CD4-positive, alpha-beta memory T cell (primary cell): ENCODE measurements around the gene AGRP. TPM values are rescaled to one million over a fixed set of nuclear protein-coding genes. Genes with fewer than 3 reads are reported as not detected.
"Not testable (repeated sequence)": the region's sequence is repeated elsewhere in the genome, so short reads cannot be mapped to it uniquely, and the experiment has no call there.

Experiments
- CTCF ChIA-PET: fragments of 350-600 bp; sonication (Branson Sonifier 250); formaldehyde crosslinking; loops from one replicate; lab custom pipeline; 2021; ENCODE audit warnings: inconsistent platforms; ENCODE audit not compliant: partially characterized antibody; lab: Charles Lee
- POLR2A ChIA-PET: fragments of 350-600 bp; sonication (Branson Sonifier 250); formaldehyde crosslinking; loops from one replicate; lab custom pipeline; 2021; ENCODE audit not compliant: partially characterized antibody; lab: Charles Lee
- DNase-seq, 5 donors: peaks; one replicate each; pipeline versions ENCODE4 v3.0.0 to v3.0.0-alpha.2; 2020 to 2022; ENCODE audit warnings: mixed read lengths in 1 of 5
- H3K27ac ChIP-seq: one replicate; pipeline ENCODE4 v1.7.0; 2013; ENCODE audit warnings: low read depth, low read length
- H3K27me3 ChIP-seq: 2 replicates; pipeline ENCODE4 v1.7.0; 2013; ENCODE audit warnings: mild to moderate bottlenecking, low read length, moderate library complexity; ENCODE audit not compliant: insufficient read depth
- H3K36me3 ChIP-seq: 2 replicates; pipeline ENCODE4 v1.7.0; 2013; ENCODE audit warnings: mild to moderate bottlenecking, low read length, moderate library complexity; ENCODE audit not compliant: insufficient read depth
- H3K4me1 ChIP-seq: 2 replicates; pipeline ENCODE4 v1.7.0; 2013; ENCODE audit warnings: mild to moderate bottlenecking, low read length, moderate library complexity; ENCODE audit not compliant: insufficient read depth
- H3K4me3 ChIP-seq, 2 donors: one replicate each; pipeline ENCODE4 v1.7.0; 2013; ENCODE audit warnings: low read length in 2 of 2, mild to moderate bottlenecking in 1 of 2
- H3K9me3 ChIP-seq, 2 donors: one replicate each; pipeline ENCODE4 v1.7.0; 2013; ENCODE audit warnings: low read length in 2 of 2, control low read depth in 1 of 2; ENCODE audit not compliant: control insufficient read depth in 1 of 2
- H3K27ac Mint-ChIP-seq, 7 donors: one replicate each; pipeline ENCODE4 v1.8.0; 2020 to 2021; ENCODE audit warnings: mixed read lengths in 7 of 7, mild to moderate bottlenecking in 6 of 7, inconsistent platforms in 3 of 7, moderate library complexity in 3 of 7
- H3K27me3 Mint-ChIP-seq, 2 donors: one replicate each; pipeline ENCODE4 v1.8.0; 2020 to 2021; ENCODE audit warnings: mixed read lengths in 2 of 2
- H3K36me3 Mint-ChIP-seq, 2 donors: one replicate each; pipeline ENCODE4 v1.8.0; 2020 to 2021; ENCODE audit warnings: mixed read lengths in 2 of 2, inconsistent platforms in 1 of 2, mild to moderate bottlenecking in 1 of 2
- H3K4me1 Mint-ChIP-seq, 4 donors: one replicate each; pipeline ENCODE4 v1.8.0; 2020 to 2021; ENCODE audit warnings: mixed read lengths in 4 of 4, mild to moderate bottlenecking in 1 of 4
- H3K4me3 Mint-ChIP-seq, 8 donors: one replicate each; pipeline ENCODE4 v1.8.0; 2020 to 2021; ENCODE audit warnings: mixed read lengths in 8 of 8, mild to moderate bottlenecking in 7 of 8, moderate library complexity in 6 of 8, inconsistent platforms in 3 of 8
- H3K9me3 Mint-ChIP-seq, 8 donors: one replicate each; pipeline ENCODE4 v1.8.0; 2020 to 2021; ENCODE audit warnings: mixed read lengths in 8 of 8, mild to moderate bottlenecking in 5 of 8, inconsistent platforms in 3 of 8, moderate library complexity in 1 of 8
- intact Hi-C: fragments of 100-400 bp; cut with micrococcal nuclease; formaldehyde crosslinking; loops from one replicate; pipeline ENCODE4 v1.15.1; 2023
- polyA plus RNA-seq, 2 donors: library from polyadenylated mRNA; unstranded; fragments of 300-500 nt; fragmentation: Illumina TruSeq; gene quantifications; one replicate each; pipeline ENCODE4 v1.2.3, GENCODE V29; 2021
- total RNA-seq, 2 experiments: library from RNA; stranded (reverse); gene quantifications; one replicate each; pipeline ENCODE4 v1.2.3, GENCODE V29; 2021

The AGRP gene
- total and polyA plus RNA-seq, 4 experiments from 2014 or later = not detected

- peak; percentile 42 to 62 (median 48) for DNase-seq
Observed at GRCh38 chr16:67504031-67505021, 21.0 kb upstream of the AGRP start.

GRCh38 chr16:67499106-67499505, 15.8 kb upstream of the AGRP start:
- Histone ChIP-seq H3K36me3 (no peaks in the 10 kb centered on the region), H3K9me3 (no peaks in the 10 kb centered on the region), H3K4me3 (no peak overlapping the region), H3K27ac (no peak overlapping the region), H3K27me3 (no peaks in the 10 kb centered on the region), H3K4me1 (peaks cover 15% of the 10 kb centered on the region)
- Mint-ChIP-seq H3K36me3 (peaks cover 4 to 13% of the 10 kb centered on the region in 2 donors), H3K9me3 (no peaks in the 10 kb centered on the region), H3K4me1 (peaks cover 9 to 25% (median 20%) of the 10 kb centered on the region in 4 donors), H3K4me3 (no peak overlapping the region), H3K27ac (peak overlapping the region in 3 of 7 donors; percentile 29 to 67 (median 53)), H3K27me3 (no peaks in the 10 kb centered on the region)
- ChIA-PET POLR2A (no interaction called here), CTCF (interaction anchor here (1.3 to 25.6 kb wide), 2 partner anchors 10 to 18 kb away, joined by 3 to 712 read pairs; no protein-coding TSS in a partner anchor)
- no peak for DNase-seq
- intact Hi-C loops = no loop called here

More at GRCh38 chr16:67504031-67505021, 21.0 kb upstream of the AGRP start:
- CTCF ChIA-PET = interaction anchor here (1.4 to 3.1 kb wide), 6 partner anchors 10 to 43 kb away, joined by 3 to 18 read pairs (median 10); partner anchors contain the start of gene ATP6V0D1
- H3K36me3 ChIP-seq = no peaks in the 10 kb centered on the region
- peak overlapping the region; percentile 48 for H3K27ac ChIP-seq
- no peak overlapping the region for H3K4me3 ChIP-seq
- POLR2A ChIA-PET = interaction anchor here (1.1 to 2.1 kb wide), 4 partner anchors 9 to 23 kb away, joined by 3 to 11 read pairs (median 6); partner anchors contain the start of gene ATP6V0D1
- H3K27me3 Mint-ChIP-seq = no peaks in the 10 kb centered on the region
- H3K27ac Mint-ChIP-seq = peak overlapping the region; percentile 78 to 98 (median 97)
- intact Hi-C loops = no loop called here
- peaks cover 35 to 61% (median 47%) of the 10 kb centered on the region in 4 donors for H3K4me1 Mint-ChIP-seq
- no peaks in the 10 kb centered on the region for H3K27me3 ChIP-seq
- H3K9me3 Mint-ChIP-seq = no peaks in the 10 kb centered on the region
- peaks cover 2 to 10% of the 10 kb centered on the region in 2 donors for H3K36me3 Mint-ChIP-seq
- H3K4me3 Mint-ChIP-seq = peak overlapping the region in 7 of 8 donors; percentile 50 to 86 (median 78)
- H3K4me1 ChIP-seq = peaks cover 56% of the 10 kb centered on the region
- H3K9me3 ChIP-seq = no peaks in the 10 kb centered on the region

DNA sequence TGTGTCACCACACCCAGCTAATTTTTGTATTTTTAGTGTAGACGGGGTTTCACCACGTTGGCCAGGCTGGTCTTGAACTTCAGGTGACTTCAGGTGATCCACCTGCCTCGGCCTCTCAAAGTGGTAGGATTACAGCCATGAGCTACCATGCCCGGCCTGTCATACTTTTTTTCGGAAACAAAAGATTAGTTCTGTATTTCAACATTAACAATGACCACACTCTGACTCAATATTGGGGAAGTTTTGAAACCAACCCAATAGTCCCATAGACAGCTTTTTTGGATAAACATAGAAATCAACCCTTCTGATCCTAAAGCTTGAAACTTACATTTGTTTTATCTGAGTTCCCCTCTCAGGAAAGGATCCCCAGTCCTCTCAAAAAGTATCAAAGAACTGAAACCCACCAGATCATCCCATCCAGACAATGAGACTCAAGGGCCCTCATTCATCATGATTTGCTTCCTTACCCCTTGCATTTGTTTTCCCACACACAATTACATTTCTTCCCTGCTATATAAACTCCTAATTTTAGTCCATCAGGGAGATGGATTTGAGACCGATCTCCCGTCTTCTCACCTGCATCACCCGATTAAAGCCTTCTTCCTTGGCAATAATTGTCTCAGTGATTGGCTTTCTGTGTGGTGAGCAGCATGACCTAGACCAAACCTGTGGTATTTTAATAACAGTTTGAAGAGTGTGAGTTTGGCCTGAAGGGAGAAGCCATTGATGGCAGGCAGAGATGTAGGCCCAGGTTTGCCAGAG, 7.2 kb upstream of the AGRP start:
- Mint-ChIP-seq H3K4me3 (no peak overlapping the region), H3K4me1 (peaks cover 2 to 10% (median 7%) of the 10 kb centered on the region in 4 donors), H3K36me3 (peaks cover 4 to 21% of the 10 kb centered on the region in 2 donors), H3K27ac (peak overlapping the region in 3 of 7 donors; percentile 9 to 70 (median 43)), H3K9me3 (no peaks in the 10 kb centered on the region), H3K27me3 (no peaks in the 10 kb centered on the region)
- Histone ChIP-seq H3K9me3 (no peaks in the 10 kb centered on the region), H3K27ac (no peak overlapping the region), H3K4me3 (no peak overlapping the region), H3K27me3 (no peaks in the 10 kb centered on the region), H3K4me1 (peaks cover 6% of the 10 kb centered on the region), H3K36me3 (peaks cover 5% of the 10 kb centered on the region)
- ChIA-PET CTCF (interaction anchor here (0.9 to 25.6 kb wide), 5 partner anchors 9 to 389 kb away, joined by 3 to 712 read pairs (median 3); partner anchors contain the start of genes ATP6V0D1 and CARMIL2), POLR2A (interaction anchor here (1.1 to 1.5 kb wide), 4 partner anchors 9 to 30 kb away, joined by 3 to 6 read pairs (median 4); partner anchors contain the start of gene ATP6V0D1)
- DNase-seq = no peak
- intact Hi-C loops = no loop called here

DNA sequence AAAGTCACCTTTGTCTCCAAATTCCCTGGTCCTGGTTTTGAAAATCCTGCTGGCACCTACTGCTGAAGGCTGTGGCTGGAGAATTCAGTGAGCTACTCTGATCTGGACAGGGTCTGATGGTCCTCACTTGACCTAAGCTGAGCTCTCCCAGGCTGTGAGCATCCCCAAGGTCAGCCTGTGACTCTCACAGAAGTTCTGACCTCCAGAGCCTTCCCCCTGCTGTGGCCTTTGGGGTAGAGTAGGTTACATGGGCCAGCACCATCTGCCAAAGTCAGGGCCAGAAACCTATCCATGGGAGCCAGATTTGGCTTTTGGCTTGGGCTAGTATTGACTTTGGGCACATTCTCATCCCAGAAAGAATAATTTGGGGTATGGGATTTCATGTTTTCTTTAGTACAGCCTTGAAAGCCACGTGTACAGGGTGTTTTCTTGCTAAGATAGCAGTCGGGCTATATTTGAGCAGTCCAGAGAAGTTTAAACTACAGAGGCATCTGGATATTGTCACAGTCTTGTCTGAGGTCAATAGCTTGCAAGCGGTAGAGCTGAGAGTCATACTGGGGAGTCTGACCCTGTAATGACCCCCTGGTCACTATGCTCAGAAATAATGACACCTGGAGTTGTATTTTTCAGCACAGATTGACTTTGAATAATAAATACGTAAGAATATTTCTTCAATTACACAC, 6.2 kb upstream of the AGRP start:
- H3K4me1 ChIP-seq = peaks cover 5% of the 10 kb centered on the region
- H3K4me3 ChIP-seq = no peak overlapping the region
- CTCF ChIA-PET = interaction anchor here (0.8 to 25.6 kb wide), 6 partner anchors 8 to 327 kb away, joined by 3 to 712 read pairs (median 4); partner anchors contain the start of genes ATP6V0D1 and CARMIL2
- Mint-ChIP-seq H3K4me1 (peaks cover 2 to 7% (median 6%) of the 10 kb centered on the region in 4 donors), H3K4me3 (no peak overlapping the region), H3K27me3 (no peaks in the 10 kb centered on the region), H3K36me3 (peaks cover 4 to 24% of the 10 kb centered on the region in 2 donors), H3K9me3 (no peaks in the 10 kb centered on the region), H3K27ac (peak overlapping the region in 1 of 7 donors; percentile 27)
- H3K27ac ChIP-seq = no peak overlapping the region
- H3K9me3 ChIP-seq = no peaks in the 10 kb centered on the region
- H3K27me3 ChIP-seq = no peaks in the 10 kb centered on the region
- POLR2A ChIA-PET = interaction anchor here (0.7 to 1.4 kb wide), 3 partner anchors 8 to 497 kb away, joined by 3 to 4 read pairs (median 3); partner anchors contain the start of gene ATP6V0D1
- DNase-seq = no peak
- intact Hi-C loops = no loop called here
- peaks cover 13% of the 10 kb centered on the region for H3K36me3 ChIP-seq

DNA sequence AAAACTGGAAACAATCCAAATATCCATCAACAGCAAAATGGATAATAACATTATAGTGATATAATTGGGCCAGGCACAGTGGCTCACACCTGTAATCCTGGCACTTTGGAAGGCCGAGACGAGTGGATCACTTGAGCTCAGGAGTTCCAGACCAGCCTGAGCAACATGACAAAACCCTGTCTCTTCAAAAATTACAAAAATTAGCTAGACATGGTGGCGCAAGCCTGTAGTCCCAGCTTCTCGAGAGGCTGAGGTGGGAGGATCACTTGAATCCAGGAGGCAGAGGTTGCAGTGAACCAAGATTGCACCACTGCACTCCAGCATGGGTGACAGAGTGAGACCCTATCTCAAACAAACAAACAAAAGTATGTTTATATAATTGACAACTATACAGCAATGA, 4.2 kb upstream of the AGRP start:
- H3K4me3 ChIP-seq, H3K9me3 Mint-ChIP-seq, H3K4me3 Mint-ChIP-seq, intact Hi-C loops, H3K9me3 ChIP-seq, POLR2A ChIA-PET, H3K27me3 ChIP-seq, H3K27ac ChIP-seq, H3K27me3 Mint-ChIP-seq, DNase-seq: not testable (repeated sequence)
- peaks cover 11% of the 10 kb centered on the region for H3K4me1 ChIP-seq
- H3K4me1 Mint-ChIP-seq = peaks cover 2 to 17% (median 7%) of the 10 kb centered on the region in 4 donors
- peaks cover 20% of the 10 kb centered on the region for H3K36me3 ChIP-seq
- peak overlapping the region in 2 of 7 donors; percentile 7 to 38 for H3K27ac Mint-ChIP-seq
- CTCF ChIA-PET = interaction anchor here (25.6 kb wide), 1 partner anchor 29 kb away, joined by 712 read pairs; no protein-coding TSS in a partner anchor
- peaks cover 0 to 22% of the 10 kb centered on the region in 2 donors for H3K36me3 Mint-ChIP-seq

GRCh38 chr16:67486805-67487204, 3.5 kb upstream of the AGRP start:
- Mint-ChIP-seq H3K4me3 (no peak overlapping the region), H3K9me3 (no peaks in the 10 kb centered on the region), H3K27ac (peak overlapping the region in 1 of 7 donors; percentile 13), H3K4me1 (peaks cover 7 to 24% (median 13%) of the 10 kb centered on the region in 4 donors), H3K36me3 (peaks cover 0 to 25% of the 10 kb centered on the region in 2 donors), H3K27me3 (no peaks in the 10 kb centered on the region)
- DNase-seq = no peak
- Histone ChIP-seq H3K4me1 (peaks cover 19% of the 10 kb centered on the region), H3K27me3 (no peaks in the 10 kb centered on the region), H3K36me3 (peaks cover 20% of the 10 kb centered on the region), H3K9me3 (no peaks in the 10 kb centered on the region), H3K4me3 (no peak overlapping the region), H3K27ac (no peak overlapping the region)
- POLR2A ChIA-PET = no interaction called here
- intact Hi-C loops = no loop called here
- CTCF ChIA-PET = interaction anchor here (25.6 kb wide), 1 partner anchor 30 kb away, joined by 712 read pairs; no protein-coding TSS in a partner anchor
